Measurements from ENCODE around the gene HOXA7.

Gene HOXA7

GRCh38 chr7:27106901-27107240, 49.6 kb downstream of the HOXA7 start:
- DNase-seq (ENCODE audit: low spot score): no peak

- DNase-seq (ENCODE audit: low spot score): peak; percentile 62
Measured at GRCh38 chr7:27106181-27106900, 50.1 kb downstream of the HOXA7 start.

- no peak for DNase-seq (ENCODE audit: low spot score)
Measured at GRCh38 chr7:27105301-27106031, 51.0 kb downstream of the HOXA7 start.

GRCh38 chr7:27104341-27105058, 52.0 kb downstream of the HOXA7 start:
- no peak for DNase-seq (ENCODE audit: low spot score)

Measured in iPS-NIHi11 (cell line).